Measurements from ENCODE around the gene UBXN2A.
"Not testable (repeated sequence)": the region's sequence is repeated elsewhere in the genome, so short reads cannot be mapped to it uniquely, and the experiment has no call there.

Gene UBXN2A

GRCh38 chr2:24014902-24015301, 74.6 kb downstream of the UBXN2A start:
- not testable (repeated sequence) for DNase-seq

DNA sequence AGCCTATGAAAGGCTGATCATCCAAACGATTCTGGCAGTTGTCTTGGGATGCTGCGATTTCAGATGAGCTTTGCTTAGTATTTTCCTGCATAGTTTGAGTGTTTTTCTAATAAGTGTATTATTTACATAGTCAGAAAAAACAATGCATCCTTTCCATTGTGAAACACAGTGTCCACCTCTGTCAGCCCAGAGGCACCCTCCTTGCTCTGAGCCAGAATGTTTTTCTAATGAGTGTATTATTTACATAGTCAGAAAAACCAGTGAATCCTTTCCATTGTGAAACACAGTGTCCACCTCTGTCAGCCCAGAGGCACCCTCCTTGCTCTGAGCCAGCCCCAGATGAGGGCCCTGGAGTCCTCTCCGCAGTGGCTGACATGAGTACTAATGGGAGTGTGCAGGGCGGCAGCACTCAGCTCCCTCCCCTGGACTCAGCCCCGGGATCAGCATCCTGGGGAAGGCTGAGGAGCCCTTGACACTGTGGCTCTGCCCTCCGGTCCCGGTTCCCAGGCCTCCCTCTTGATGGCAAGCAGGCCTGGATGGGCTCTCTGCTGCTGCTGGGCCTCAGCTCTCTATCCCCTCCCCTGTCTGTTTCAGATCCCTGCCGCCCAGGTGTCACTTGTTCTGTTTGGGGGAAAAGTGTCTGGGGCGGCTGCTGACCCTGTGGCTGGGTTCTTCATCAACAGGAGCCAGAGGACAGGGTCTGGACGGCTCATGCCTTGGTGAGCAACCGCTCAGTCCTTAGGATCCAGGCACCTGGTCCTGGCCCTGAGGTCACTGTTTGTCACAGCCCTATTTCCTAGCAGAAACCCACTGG, 75.5 kb downstream of the UBXN2A start:
- DNase-seq, result no peak

GRCh38 chr2:24016376-24016761, 76.1 kb downstream of the UBXN2A start:
- no peak for DNase-seq

GRCh38 chr2:24016853-24017703, 76.8 kb downstream of the UBXN2A start:
- DNase-seq, result no peak

DNA sequence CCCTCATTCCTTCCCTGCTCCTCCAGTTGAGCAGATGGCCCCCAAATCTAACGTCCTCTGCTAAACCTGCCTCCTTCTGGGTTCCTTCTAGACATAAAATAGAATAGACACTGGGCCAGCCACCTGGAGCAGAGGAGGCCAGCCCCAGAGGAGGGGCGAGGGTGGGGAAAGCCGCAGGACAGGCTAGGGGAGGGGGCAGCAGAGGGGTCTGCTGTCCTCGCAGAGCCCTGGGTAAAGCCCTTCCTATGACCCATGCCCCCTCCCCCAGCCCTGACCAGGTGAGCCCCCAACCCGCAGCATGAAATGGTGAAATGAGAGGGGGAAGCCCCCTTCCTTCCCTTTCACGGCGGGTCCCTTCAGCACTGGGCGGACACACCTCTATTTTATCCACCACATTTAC, 77.4 kb downstream of the UBXN2A start:
- DNase-seq, result no peak

- DNase-seq, result no peak
These were observed 78.0 kb downstream of the UBXN2A start for GRCh38 chr2:24018241-24018640.

DNA sequence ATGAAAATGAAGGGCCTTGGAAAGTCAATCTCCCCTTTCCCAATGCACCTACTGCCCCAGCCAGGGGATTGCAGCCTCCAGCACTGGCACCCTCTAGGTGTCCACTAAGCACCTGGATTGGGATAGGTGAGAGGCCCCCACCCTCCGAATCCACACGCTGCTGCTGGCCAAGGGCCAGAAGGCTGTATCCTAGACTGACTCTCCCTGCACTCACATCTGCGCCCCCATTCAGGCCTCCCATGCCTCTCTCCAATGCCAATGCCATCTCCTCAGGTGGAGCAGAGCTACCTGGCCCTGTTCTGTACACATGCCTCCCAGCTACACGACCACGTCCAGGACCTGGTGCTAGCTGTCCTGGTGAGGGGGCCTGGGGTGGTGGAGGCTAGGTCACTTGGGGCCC, 79.5 kb downstream of the UBXN2A start:
- no peak for DNase-seq

DNA sequence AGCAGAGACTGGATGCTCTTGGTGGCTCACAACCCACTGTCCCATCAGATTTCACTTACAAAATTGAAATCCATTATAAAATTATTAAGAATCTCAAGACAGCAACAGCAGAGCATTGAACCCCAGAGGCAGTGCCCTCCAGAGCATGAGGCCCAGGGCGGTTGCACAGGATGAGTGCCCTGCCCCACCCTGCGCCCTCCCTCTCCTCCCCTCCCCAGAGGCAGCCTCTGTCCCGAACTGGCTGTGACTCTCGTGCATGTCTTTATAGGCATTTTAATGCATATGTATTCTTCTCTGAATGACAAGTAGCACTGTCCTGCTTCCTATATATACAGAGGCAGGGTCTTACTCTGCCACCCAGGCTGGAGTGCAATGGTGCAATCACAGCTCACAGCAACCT, 80.0 kb downstream of the UBXN2A start:
- DNase-seq, result no peak

DNA sequence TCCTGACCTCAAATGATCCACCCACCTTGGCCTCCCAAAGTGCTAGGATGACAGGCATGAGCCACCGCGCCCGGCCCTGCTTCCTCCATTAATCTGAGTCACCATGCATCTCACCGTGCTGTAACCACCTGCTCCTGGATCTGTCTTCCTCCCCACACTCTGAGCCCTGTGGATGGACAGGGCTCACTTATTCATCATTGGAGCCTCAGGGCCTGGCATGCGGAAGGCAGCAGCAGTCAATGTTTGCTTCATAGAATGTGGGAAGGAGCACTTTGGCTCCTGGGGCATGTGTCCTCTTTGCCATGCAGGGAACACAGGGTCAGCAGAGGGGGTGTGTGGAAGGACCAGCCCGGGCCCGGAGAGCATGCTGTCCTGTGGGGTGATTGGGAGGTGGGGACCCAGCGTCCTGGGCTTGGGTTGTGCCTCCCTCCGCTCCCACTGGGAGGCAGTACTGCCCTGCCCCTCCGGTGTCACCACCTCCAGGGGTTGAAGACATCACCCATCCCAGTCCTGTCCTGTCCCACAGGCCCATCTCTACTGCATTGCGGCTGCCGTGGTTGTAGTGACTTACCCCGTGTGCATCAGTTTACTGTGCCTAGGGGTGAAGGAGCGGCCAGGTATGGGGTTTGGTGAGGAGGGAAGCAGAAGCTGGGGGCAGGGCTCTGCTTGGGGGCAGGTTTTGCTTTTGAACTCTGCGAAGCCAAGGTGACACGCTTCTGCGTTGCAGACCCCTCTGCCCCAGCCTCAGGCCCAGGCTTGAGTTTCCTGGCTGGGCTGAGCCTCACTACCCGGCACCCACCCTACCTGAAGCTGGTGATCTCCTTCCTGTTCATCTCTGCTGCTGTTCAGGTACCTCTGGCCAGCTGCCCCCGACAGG, 81.1 kb downstream of the UBXN2A start:
- no peak for DNase-seq

DNA sequence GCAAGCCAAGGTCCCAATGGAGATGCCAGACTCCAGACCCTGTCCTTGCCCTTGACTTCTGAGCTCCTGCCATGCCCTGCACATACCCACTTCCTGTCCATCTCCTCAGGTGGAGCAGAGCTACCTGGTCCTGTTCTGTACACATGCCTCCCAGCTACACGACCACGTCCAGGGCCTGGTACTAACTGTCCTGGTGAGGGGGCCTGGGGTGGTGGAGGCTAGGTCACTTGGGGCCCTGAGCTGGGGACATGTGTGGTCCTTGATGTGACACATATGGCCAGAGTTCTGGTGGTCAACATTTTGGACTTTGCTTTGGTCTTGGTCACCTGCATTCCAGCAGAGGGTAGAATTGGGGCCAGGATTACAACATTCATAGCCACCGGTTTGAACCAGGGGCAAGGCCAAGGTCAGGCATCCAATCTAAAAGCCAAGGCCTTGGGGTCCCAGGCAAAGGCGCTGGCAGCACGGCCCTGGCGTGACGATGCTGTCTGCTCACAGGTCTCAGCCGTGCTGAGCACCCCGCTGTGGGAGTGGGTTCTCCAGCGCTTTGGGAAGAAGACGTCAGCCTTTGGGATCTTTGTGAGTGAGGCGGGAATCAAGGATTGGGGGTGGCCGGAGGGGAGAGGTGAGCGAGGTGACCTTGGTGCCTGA, 82.2 kb downstream of the UBXN2A start:
- no peak for DNase-seq

GRCh38 chr2:24022975-24023575, 82.8 kb downstream of the UBXN2A start:
- no peak for DNase-seq

- DNase-seq, result no peak
These were observed 83.8 kb downstream of the UBXN2A start for GRCh38 chr2:24024018-24024417.

GRCh38 chr2:24024996-24025663, 84.9 kb downstream of the UBXN2A start:
- no peak for DNase-seq

- no peak for DNase-seq
These were observed 86.0 kb downstream of the UBXN2A start for GRCh38 chr2:24026233-24026632.

- DNase-seq, result no peak
These were observed 98.7 kb downstream of the UBXN2A start for GRCh38 chr2:24038786-24039499.

- DNase-seq, result no peak
These were observed 100.2 kb downstream of the UBXN2A start for GRCh38 chr2:24040511-24040910.

DNA sequence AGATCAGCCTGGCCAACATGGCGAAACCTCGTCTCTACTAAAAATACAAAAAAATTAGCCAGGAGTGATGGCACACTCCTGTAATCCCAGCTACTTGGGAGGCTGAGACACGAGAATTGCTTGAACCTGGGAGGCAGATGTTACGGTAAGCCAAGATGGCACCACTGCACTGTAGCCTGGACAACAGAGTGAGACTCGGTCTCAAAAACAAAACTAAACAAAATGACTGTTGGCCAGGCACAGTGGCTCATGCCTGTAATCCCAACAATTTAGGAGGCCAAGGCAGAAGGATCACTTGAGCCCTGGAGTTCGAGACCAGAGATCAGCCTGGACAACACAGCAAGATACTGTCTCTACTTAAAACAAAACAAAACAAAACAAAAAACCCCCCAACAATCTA, 102.9 kb downstream of the UBXN2A start:
- DNase-seq, result not testable (repeated sequence)

DNA sequence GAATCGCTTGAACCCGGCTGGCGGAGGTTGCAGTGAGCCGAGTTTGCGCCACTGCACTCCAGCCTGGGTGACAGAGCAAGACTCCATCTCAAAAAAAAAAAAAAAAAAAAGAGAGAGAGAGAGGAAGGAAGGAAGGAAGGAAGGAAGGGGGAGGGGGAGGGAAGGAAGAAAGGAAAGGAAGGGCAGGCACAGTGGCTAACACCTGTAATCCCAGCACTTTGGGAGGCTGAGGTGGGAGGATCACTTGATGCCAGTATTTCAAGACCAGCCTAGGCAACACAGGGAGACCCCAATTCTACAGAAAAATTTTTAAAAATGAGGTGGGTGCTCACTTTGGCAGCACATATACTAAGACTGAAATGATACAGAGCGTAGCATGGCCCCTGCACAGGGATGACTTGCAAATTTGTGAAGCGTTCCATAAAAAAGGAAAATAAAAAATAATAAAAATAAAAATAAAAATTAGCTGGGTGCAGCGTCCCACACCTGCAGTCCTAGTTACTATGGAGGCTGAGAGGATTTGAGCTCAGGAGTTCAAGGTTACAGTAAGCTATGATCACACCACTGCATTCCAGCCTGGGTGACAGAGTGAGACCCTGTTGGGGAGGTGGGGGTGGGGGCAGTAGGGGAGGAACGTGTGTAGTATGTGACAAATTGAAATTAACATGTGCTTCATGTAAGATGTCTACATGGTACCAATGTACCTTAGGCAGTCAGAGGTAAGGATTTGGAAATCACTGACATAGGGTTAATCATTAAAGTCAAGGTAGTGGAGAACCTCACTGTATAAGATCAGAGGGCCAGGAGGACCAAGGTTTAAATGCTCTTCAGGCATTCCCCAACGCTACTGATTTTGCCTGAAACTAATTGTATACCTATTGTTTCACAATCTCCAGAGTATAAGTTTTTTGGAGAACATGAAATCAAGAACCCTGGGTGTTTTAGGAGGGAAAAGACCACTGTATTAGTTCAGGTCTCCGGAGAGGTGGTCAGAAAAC, 105.5 kb downstream of the UBXN2A start:
- no peak for DNase-seq

DNA sequence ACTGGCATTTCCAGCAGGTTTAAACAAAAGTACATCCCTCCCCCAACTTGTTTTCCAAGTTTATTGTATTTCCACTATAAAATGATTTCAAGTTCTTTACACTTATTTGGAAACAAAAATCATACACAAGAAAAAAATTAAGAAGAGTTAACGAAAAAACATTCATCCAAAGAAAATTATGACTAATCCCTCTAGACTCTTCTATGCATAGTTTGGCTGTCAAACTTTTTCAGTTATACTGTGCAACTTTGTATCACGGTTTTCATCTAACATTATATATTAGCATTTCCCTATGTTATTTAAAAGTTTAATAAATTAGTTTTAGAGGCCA, 106.3 kb downstream of the UBXN2A start:
- DNase-seq, result no peak

Measured in NCI-H526 treated with DMSO at 0.1 percent for 48 hours (cell line).